GM21737 (cell line): ENCODE measurements around the gene ALLC.

Experiments used
- ATAC-seq: cut with Tn5 transposase; IDR thresholded peaks from one replicate; pipeline ENCODE4 v1.9.1; 2021; ENCODE audit warnings: mild to moderate bottlenecking, moderate library complexity; ENCODE audit not compliant: unreplicated experiment

Gene ALLC

DNA sequence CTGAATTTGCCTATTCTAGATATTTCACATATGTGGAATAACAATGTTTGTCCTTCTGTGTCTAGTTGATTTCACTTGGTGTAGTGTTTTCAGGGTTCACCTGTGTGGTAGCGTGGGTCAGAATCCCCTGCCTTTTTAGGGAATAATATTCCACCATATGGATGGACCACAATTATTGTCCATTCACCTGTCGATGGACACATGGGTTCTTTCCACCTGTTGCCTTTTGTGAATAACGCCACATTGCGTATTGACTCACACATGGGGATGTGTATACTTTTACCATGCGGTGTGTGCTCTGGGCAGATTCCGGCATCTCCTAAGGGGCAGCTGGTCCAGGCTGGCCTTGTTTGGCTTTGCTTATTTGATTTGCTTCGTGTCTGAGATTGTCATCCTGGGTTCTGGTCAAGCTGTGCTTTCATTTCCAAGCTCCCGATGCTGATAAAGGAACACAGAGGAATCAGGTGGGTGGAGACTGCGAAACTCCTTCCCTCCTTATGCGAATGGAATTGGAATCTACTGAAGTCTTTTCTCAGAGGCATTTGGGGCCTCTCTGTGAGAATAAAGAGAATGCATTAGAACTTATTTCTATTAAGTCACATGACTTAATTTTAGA is 18.9 kb upstream of the ALLC start:
- ATAC-seq, result no peak

DNA sequence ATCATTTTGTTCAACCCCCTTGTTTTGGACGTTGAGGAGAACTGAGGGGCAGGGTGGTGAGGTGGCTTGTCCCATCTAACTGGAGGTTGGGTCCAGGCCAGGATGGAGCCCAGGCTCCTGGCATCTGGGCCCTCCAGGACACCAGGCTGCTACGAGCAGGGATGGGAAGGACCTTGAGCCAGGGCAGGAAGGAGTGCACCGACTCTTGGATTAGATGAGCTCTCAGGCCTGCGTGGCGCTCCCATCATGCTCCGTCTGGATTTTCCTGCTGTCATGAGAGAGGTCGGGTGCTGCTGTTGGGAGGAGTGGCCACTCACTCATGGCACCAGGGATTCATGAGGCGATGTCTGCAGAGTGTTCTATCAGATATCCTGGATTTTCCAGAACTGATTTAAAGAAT is 18.3 kb upstream of the ALLC start:
- no peak for ATAC-seq

DNA sequence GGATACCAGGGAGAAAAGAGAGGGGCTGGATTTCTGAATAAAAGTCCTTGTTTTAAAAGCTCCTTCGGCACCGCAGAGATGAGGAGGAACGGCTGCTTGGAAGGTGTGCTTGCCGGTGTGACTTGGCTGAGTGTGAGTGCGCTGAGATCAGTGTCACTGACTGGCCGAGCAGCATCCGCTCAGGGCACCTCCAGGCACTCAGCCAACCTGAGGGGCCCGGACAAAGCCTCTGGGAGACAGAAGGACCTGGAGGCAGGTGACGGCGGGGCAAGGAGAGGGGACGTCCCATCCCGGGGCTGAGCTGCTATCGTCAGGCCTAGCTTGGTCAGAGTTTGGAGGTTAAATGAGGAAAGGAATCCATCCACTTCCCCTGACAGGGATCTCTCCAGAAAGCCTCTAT is 16.8 kb upstream of the ALLC start:
- no peak for ATAC-seq

DNA sequence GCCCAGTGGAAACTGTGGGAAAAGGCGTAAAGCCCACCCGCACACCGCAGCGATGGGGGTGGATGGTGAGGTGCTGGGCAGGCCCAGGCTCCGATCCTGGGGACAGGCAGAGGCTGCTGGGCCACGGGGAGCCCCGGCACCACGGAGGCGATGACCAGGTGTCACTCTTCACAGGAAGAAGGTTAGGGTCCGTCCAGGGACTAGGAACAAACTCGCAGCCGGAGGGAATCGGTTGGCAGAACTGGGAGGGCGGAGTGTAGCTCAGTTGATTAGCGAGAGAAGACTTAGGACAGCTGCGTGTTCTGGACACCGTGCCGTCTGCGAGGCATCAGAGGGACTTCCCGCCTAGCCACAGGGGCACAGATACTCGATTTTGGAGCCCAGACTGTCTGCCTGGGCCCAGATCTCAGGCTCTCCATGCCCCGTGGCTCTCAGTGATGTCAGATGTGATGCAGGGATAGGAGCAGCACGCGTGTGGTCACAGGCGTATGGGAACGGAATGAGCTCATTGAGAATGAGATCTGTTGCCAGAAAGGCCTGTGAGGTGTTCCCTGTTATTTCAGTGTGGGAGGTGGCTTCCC is 16.1 kb upstream of the ALLC start:
- ATAC-seq, result no peak

DNA sequence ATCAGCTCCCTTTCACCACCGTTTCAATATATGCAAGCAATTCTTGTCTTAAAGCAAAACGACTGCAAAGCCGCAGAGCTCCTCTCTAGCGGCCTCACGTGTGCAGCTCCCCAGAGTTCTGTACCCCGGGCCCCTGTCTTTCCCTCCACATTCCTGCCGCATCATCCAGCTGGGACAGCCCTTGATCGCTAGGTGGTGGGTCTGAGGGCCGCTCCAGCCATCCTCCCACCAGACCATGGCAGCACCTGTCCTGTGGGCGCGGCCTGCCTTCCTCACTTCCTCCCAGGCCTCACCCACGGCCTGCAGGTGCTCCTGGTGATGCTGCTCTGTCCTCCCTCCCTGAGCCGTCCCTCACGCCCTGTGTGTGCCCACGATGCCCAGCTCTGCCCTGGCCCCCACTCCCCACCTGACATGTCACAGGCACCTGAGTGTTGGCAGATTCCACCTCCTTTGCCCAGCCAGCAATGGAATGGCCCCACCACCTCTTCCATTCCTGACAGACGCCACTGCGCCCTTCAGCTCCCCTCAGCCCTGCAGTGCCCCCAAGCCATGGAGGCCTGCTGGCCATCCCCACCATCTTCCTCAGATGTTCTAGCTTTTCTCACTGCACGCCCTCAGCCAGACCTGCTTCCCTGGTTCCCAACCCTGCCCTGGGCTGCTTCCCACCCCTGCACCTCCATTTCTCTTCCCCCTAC is 15.3 kb upstream of the ALLC start:
- ATAC-seq, result no peak

DNA sequence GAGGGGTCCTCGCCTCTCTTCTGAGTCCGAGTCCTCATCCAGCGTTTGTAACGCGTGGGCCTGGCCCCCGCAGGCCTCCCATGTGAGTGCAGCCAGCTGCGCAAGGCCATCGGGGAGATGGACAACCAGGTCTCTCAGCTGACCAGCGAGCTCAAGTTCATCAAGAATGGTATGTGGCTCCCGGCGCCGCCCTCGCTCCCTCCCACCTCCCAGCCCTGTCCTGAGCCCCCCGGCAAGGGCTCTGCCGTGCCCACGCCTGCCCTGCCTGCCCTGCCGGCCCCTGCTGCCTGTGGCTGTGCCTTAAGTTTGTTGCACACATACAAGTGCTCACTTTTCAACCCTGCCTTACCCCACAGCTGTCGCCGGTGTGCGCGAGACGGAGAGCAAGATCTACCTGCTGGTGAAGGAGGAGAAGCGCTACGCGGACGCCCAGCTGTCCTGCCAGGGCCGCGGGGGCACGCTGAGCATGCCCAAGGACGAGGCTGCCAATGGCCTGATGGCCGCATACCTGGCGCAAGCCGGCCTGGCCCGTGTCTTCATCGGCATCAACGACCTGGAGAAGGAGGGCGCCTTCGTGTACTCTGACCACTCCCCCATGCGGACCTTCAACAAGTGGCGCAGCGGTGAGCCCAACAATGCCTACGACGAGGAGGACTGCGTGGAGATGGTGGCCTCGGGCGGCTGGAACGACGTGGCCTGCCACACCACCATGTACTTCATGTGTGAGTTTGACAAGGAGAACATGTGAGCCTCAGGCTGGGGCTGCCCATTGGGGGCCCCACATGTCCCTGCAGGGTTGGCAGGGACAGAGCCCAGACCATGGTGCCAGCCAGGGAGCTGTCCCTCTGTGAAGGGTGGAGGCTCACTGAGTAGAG is 14.4 kb upstream of the ALLC start:
- no peak for ATAC-seq

DNA sequence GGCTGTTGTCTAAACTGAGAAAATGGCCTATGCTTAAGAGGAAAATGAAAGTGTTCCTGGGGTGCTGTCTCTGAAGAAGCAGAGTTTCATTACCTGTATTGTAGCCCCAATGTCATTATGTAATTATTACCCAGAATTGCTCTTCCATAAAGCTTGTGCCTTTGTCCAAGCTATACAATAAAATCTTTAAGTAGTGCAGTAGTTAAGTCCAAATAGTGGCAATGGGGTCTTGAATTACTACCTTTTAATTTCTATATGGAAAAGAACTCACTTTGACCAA is 13.8 kb upstream of the ALLC start:
- ATAC-seq, result peak; percentile 80

DNA sequence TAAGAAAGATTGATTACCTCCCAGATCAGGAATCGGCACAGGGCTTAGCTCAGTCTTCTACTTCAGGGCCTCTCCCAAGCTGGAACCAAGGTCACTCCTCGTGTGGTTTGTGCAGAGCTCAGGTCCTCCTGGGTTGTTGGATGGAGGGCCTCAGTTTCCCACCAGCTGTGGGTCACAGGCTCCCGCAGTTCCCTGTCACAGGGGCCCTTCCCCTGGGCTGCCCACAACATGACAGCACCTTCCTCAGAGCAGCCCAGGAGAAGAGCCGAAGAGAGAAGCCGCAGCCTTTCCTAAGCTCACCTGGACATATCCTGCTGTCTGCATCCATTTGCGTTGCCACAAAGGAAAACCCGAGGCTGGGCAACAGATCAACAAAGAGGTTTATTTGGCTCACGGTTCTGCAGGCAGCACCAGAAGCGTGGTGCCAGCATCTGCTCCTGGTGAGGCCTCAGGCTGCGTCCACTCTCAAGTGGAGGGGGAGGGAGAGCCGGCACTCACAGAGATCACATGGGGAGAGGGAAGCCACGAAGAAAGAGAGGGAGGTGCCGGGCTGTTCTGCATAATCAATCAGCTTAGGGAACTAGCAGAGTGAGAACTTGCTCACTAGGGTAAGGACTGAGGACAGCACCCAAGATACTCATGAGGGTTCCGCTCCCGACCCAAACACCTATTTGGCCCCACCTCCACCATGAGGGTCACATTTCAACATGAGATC is 13.0 kb upstream of the ALLC start:
- ATAC-seq, result no peak

DNA sequence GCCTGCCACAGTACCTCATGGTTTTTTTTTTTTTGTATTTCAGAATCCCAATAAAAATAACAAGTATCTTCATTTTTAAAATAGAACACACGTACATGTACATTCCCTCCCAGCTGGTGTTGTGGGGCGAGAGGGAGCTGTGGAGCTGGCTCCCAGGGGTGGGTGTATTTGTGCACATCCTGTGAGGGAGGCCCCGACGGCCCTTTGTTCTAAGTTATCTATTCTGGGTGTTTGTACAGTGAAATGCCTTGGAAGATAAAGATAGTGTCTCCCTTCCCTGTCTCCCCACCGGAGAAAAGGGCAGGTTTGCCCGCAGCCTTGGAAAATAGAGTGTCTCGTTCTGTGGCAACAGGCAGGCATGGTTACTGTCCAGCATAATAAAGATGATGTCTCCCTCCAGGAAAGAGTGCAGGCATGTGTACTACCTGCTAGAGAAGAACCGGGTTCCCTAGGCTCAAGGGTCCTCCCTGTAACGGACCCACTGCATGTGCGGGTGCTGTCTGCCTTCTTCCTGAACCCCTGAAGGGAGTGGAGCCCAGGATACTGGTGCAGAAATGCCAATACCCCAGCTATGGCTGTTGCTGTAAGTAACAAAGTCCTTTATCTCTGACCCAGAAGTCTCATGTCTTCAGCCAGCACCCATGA is 12.1 kb upstream of the ALLC start:
- ATAC-seq, result no peak

DNA sequence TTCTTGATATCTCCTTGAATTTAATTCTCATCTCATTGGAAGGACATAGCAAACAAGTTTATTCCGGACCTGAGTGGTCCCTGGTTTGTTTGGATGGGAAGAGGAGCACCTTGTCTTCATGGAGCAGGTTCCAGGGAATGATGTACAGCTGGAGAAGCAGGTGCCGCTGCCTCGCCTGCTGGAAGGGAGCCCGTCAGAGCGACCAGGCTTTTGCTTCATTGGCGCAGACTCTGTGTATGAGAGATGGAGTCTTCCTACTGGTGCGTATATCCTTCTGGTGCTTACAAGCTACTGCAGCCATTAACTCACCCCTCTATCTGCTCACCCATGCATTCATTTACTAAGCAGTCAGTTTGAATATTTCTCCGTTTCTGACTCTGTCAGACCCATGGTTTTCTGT is 11.6 kb upstream of the ALLC start:
- no peak for ATAC-seq

DNA sequence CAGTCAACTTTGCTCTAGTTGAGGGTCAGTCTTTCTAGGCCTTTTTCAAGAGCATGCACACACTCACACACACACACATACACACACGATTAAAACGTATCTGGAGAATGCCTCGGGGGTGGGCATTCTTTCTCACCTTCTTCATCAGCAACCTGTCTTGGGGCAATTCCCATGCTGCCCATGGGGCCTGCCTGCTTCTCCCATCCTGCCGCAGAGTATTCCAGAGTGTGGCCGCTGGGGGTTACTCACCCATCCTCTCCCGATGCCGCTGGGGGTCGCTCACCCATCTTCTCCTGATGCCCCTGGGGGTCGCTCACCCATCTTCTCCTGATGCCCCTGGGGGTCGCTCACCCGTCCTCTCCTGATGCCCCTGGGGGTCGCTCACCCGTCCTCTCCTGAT is 10.8 kb upstream of the ALLC start:
- no peak for ATAC-seq

DNA sequence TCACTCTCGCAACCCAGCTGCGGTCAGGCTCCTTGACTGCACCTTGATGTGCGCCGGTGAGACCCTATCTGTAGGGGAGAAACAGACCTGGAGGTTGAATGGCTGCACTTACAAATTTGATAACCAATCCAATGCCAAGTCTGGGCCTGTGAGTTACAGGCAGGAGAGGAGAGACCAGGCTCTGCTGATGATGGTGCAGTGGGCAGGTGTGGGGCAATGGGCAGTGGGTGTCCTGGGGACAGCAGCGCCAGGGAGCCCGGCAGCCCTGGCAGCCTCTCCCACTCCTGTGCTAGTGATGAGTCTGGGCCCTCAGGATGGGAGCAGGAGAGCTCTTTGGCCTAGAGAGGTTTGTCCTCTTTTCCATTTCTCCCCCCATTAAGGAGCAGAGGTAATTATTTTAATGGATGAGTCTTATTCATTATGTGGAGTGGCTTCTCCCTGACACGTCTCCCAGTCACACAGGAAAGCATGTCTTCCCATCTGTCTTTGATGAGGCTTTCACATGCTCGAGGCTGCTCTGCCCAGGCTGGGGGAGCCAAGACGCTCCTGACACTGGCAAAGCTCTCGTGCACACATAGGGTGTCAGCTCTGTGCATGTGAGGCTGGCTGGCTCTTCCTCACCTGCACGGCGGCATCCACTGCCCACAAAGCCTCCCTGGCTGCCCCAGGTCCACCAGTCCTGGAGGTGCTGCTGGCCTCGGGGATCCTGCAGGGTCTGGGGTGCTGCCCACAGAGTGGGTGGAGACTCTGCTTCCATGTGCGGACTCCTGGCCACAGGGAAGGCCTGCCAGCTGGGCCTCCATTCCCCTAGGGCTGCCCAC is 10.0 kb upstream of the ALLC start:
- no peak for ATAC-seq

DNA sequence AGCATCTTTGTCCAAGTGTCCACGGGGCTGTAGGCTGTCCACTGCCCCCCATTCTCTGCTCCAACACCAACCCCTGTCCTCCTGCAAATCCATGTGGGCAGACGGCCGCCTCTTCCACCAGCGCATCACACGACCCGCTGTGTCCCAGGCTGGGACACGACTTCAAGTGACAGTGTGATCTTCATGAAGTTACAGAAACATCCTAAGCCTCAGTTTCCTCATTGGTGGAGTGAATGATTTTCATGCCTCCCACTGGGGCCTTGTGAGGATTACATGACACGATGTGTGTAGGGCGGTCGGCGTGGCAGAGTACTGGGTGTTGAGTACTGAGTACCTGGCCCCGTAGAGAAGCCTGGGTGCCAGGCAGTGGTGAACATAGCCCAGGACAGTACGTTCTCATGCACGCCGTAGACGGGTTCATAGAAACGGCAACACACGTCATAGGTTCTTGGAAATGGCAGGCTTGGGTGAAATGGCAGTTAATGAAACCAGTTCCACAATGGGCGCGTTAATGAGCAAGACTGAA is 9.3 kb upstream of the ALLC start:
- no peak for ATAC-seq

DNA sequence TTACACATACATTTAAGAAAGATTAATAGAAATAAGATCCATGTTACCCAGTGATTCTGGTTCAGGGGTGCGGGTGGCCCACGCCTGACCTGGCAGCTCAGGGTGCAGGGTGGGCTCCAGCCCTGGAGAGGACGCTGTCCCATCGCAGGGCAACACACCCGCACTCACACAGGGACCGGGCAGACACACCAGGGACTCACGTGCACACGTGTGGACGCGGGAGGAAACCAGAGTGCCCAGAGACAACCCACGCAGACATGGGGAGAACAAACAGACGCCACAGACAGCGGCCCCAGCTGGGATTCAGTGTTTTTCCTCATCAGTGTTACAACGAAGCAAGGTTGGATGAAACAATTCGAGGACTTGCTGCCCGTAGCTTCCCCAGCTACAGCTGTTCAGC is 8.4 kb upstream of the ALLC start:
- ATAC-seq, result no peak

DNA sequence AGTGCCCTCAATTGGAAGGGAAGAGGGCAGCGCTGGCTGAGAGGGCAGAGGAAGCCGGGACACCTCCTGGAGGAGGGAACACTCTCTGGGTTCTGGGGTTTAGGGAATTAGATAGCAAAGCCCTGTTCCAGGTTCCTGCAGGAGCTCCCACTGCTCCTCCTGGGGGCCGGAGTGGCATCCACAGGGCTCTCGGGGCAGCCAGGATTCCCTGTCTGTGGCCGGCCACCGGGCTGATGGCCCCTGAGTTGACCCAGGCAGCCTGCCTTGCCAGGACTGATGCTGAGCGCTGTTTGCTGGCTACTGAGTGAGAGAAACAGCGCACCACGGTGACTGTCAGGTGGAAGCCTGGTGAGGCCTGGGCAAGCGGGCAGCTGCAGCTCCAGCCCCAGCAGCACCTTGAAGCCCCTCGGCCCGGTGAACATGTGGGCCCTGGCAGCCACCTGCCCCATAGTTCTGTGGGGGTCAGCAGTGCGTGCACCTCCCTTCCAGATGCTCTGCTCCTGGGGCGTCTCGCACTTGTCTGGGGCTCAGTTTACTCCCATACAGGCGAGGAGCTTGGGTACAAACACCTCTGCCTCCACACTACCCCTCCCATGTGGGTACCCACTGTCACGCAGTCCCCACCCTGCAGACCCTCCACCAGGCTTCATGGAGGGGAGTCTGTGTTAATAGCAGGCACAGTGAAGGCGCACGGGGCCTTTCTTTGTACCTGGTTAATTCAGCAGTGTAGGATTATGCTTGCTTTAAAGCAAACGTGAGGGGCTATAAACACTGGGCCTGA is 7.7 kb upstream of the ALLC start:
- no peak for ATAC-seq

DNA sequence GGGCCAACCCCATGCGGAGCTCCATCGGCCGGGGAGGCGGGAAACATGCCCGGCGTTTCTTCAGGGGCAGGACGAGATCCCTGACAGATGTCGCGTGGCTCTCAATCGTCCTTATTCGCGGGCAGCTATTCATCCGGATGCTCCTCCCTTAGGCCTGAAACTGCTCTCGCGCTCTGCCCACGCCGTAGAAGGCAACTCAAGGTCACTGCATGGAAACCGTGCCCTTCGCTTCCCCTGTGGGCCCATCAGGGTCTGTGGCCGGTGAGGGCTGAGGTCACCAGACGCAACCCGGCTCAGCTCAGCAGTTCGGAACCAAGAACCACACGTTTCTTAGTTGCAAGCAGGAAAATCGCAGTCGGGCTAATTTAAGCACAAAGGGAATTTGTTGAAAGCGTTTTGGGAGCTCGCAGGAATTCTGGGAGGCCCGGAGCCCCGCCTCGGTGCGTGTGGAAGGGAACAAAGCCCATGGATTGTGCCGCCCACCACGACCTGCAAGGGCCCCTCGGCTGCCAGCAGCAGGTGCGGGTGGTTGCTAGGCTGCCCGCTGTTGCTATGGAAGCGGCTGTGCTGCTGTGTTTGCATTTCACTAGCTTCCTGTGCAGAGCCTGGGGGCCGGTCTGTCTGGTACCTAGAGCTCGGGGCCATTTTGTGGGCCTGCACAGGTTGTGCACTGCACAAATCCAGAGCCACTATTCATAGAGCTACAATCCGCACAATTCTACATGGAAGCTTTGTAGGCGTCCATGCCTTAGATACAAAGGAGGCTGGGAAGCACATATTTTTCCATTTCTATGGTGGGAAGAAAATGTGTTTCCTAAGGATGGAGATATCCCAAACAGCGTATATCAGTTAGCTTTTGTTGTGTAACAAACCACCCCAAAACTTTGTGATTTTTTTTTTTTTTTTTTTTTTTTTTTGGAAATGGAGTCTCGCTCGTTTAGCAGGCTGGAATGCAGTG is 6.0 kb upstream of the ALLC start:
- peak; percentile 71 for ATAC-seq

DNA sequence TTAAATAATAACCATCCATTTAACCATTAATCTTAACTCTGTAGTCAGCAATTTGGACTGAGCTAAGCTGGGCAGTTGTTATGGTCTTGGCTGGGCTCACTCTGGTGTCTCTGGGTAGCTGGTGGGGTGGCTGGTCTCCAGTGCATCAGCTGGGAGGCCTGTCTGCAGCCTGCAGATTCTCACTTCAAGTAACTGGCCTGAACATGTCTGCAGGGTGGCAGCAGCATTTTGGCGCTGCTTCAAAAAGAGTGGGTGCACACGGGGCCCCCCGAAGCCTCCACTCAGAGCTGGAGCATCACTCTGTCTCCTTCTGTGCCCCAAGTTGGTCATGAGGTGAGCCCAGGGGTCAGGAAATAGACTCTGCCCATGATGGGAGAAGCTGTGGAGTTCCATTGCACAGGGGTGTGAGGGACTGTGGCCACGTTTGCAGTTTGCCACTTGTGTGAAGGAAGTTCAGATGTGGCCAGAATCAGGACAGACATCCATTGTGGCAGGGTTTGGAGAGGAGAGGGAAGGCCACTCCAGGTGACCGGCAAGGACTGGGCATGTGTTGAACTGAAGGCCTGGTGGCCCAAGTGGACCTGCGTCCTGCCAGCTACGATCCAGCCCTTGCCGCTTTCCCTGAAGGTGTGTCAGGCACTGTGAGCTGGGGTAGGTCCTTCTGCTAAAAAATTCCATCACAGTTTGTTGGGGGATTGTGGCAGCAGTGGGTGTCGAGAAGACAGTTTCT is 4.9 kb upstream of the ALLC start:
- no peak for ATAC-seq
